Trophoblast cell (in vitro differentiated cells and primary cell): ENCODE measurements around the gene ITPR1.

Source experiments
- DNase-seq, 2 donors: peaks; one replicate each; pipeline ENCODE4 v3.0.0-alpha.2; 2016
- H2AFZ ChIP-seq: 2 replicates; pipeline ENCODE4 v1.6.1; 2013; ENCODE audit warnings: low read length, moderate library complexity, mild to moderate bottlenecking; ENCODE audit not compliant: insufficient read depth, poor library complexity
- H2AK5ac ChIP-seq: 2 replicates; pipeline ENCODE4 v1.6.1; 2013; ENCODE audit warnings: mild to moderate bottlenecking, low read length
- H2BK120ac ChIP-seq: 2 replicates; pipeline ENCODE4 v1.6.1; 2013; ENCODE audit warnings: low read length, mild to moderate bottlenecking, moderate library complexity; ENCODE audit not compliant: insufficient read depth, poor library complexity
- H2BK12ac ChIP-seq: 2 replicates; pipeline ENCODE4 v1.6.1; 2013; ENCODE audit warnings: mild to moderate bottlenecking, low read length, moderate library complexity
- H2BK5ac ChIP-seq: 2 replicates; pipeline ENCODE4 v1.6.1; 2013; ENCODE audit warnings: low read length, low read depth, moderate library complexity, mild to moderate bottlenecking; ENCODE audit not compliant: poor library complexity
- H3K14ac ChIP-seq: 2 replicates; pipeline ENCODE4 v1.6.1; 2013; ENCODE audit warnings: mild to moderate bottlenecking, low read length
- H3K18ac ChIP-seq: 2 replicates; pipeline ENCODE4 v1.6.1; 2013; ENCODE audit warnings: mild to moderate bottlenecking, low read length
- H3K23ac ChIP-seq: 2 replicates; pipeline ENCODE4 v1.6.1; 2013; ENCODE audit warnings: low read length
- H3K27ac ChIP-seq: 2 replicates; pipeline ENCODE4 v1.5.1; 2013; ENCODE audit warnings: low read depth, mild to moderate bottlenecking, inconsistent platforms, low read length, moderate library complexity
- H3K27me3 ChIP-seq: 2 replicates; pipeline ENCODE4 v1.6.1; 2013; ENCODE audit warnings: inconsistent platforms, mild to moderate bottlenecking, low read length, moderate library complexity; ENCODE audit not compliant: insufficient read depth
- H3K36me3 ChIP-seq, 2 experiments: 1 replicate in 1 of 2; 2 replicates in 1 of 2; pipeline ENCODE4 v1.6.1; 2013; ENCODE audit warnings: low read length in 2 of 2, mild to moderate bottlenecking in 2 of 2, moderate library complexity in 1 of 2; ENCODE audit not compliant: insufficient read depth in 2 of 2, control insufficient read depth in 1 of 2
- H3K4ac ChIP-seq: 2 replicates; pipeline ENCODE4 v1.6.1; 2013; ENCODE audit warnings: low read depth, mild to moderate bottlenecking, low read length, moderate library complexity
- H3K4me1 ChIP-seq, 2 experiments: 1 replicate in 1 of 2; 2 replicates in 1 of 2; pipeline ENCODE4 v1.6.1; 2013; ENCODE audit warnings: low read length in 2 of 2, mild to moderate bottlenecking in 2 of 2, moderate library complexity in 1 of 2; ENCODE audit not compliant: insufficient read depth in 2 of 2, control insufficient read depth in 1 of 2
- H3K4me2 ChIP-seq: 2 replicates; pipeline ENCODE4 v1.6.1; 2013; ENCODE audit warnings: inconsistent platforms, mild to moderate bottlenecking, low read length, moderate library complexity
- H3K4me3 ChIP-seq: 2 replicates; pipeline ENCODE4 v1.5.1; 2013; ENCODE audit warnings: mild to moderate bottlenecking, low read depth, low read length, inconsistent platforms
- H3K79me1 ChIP-seq: one replicate; pipeline ENCODE4 v1.6.1; 2013; ENCODE audit warnings: low read length
- H3K79me2 ChIP-seq: 2 replicates; pipeline ENCODE4 v1.6.1; 2013; ENCODE audit warnings: low read length, mild to moderate bottlenecking; ENCODE audit not compliant: control insufficient read depth, insufficient read depth, poor library complexity
- H3K9ac ChIP-seq: 2 replicates; pipeline ENCODE4 v1.6.1; 2013; ENCODE audit warnings: mild to moderate bottlenecking, low read length
- H3K9me3 ChIP-seq: 2 replicates; pipeline ENCODE4 v1.6.1; 2013; ENCODE audit warnings: low read depth, mild to moderate bottlenecking, control low read depth, inconsistent platforms, low read length; ENCODE audit not compliant: insufficient read depth
- H4K12ac ChIP-seq: 2 replicates; pipeline ENCODE4 v1.6.1; 2013; ENCODE audit warnings: low read depth, mild to moderate bottlenecking, low read length, moderate library complexity
- H4K8ac ChIP-seq: 2 replicates; pipeline ENCODE4 v1.6.1; 2013; ENCODE audit warnings: low read depth, mild to moderate bottlenecking, low read length, moderate library complexity
- H4K91ac ChIP-seq: one replicate; pipeline ENCODE4 v1.6.1; 2013; ENCODE audit warnings: low read depth, mild to moderate bottlenecking, low read length, moderate library complexity
- WGBS: extraction: QIAGEN DNeasy Blood & Tissue Kit; methylation state at CpG from one replicate; pipeline ENCODE4 v1.1.7; 2013; ENCODE audit warnings: missing lambda C conversion rate; ENCODE audit not compliant: insufficient read length, insufficient coverage; ENCODE audit errors: extremely low coverage; 5-methylcytosine and 5-hydroxymethylcytosine counted together

ITPR1 gene

DNA sequence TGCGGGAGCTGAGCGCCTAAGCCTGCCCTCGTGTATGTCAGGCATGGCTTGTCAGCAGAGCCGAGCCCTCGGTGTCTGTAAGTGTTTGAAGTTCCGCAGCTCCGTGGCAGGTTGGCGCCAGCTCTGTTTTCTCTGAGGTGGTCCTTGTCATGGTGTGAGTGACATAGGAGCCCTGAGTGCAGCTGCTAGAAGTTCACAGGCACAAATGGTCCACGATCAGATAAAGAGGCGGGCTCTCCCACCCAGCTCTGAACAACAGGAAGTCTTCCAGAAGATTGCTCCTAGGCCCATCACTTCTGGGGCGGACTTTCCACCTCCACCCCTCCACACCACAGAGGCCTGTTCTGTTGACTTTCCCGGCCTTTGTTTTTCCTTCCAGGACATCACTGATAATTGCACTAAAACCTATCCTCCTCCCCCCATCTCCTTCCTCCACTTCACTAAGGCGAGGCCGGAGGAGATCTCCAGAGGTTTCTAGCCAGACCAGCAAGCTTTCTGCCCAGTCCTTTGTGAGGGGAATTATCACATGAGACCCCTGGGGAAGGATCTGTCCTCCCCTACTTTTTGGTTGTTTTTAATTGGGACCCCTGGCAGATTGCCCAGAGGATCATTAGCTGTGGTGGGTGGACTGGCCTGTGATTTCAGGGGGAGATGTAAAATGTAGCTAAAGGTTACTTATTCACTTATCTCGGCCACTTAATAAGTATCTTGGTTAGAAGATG is 19.9 kb downstream of the ITPR1 start:
- no peaks in the 10 kb centered on the region for H3K9me3 ChIP-seq
- H3K27me3 ChIP-seq = no peaks in the 10 kb centered on the region
- no peak overlapping the region for H4K8ac ChIP-seq
- H4K12ac ChIP-seq = no peak overlapping the region
- H3K9ac ChIP-seq = no peak overlapping the region
- H3K79me1 ChIP-seq = no peaks in the 10 kb centered on the region
- H3K4me2 ChIP-seq = no peak overlapping the region
- no peak overlapping the region for H3K14ac ChIP-seq
- no peak overlapping the region for H3K18ac ChIP-seq
- no peak overlapping the region for H3K4me3 ChIP-seq
- H3K27ac ChIP-seq = no peak overlapping the region
- no peaks in the 10 kb centered on the region for H3K4me1 ChIP-seq
- DNase-seq = no peak
- H2AK5ac ChIP-seq = no peak overlapping the region
- no peak overlapping the region for H2BK5ac ChIP-seq
- no peak overlapping the region for H2BK120ac ChIP-seq
- no peak overlapping the region for H2AFZ ChIP-seq
- no peaks in the 10 kb centered on the region for H3K36me3 ChIP-seq
- no peak overlapping the region for H3K23ac ChIP-seq
- no peak overlapping the region for H4K91ac ChIP-seq
- no peak overlapping the region for H3K4ac ChIP-seq
- no CpG with 5 or more reads among the region's 15 CpGs for WGBS
- no peak overlapping the region for H2BK12ac ChIP-seq
- H3K79me2 ChIP-seq = no peaks in the 10 kb centered on the region

GRCh38 chr3:4514321-4514720 is 21.2 kb downstream of the ITPR1 start:
- no CpG with 5 or more reads among the region's 5 CpGs for WGBS
- Histone ChIP-seq H3K79me2 (no peaks in the 10 kb centered on the region), H4K91ac (no peak overlapping the region), H4K8ac (no peak overlapping the region), H2BK12ac (no peak overlapping the region), H2BK120ac (no peak overlapping the region), H3K4me3 (no peak overlapping the region), H3K4me1 (no peaks in the 10 kb centered on the region), H3K14ac (no peak overlapping the region), H3K9me3 (no peaks in the 10 kb centered on the region), H3K27me3 (no peaks in the 10 kb centered on the region), H3K9ac (no peak overlapping the region), H2AFZ (no peak overlapping the region), H3K18ac (no peak overlapping the region), H2AK5ac (no peak overlapping the region), H3K79me1 (no peaks in the 10 kb centered on the region), H4K12ac (no peak overlapping the region), H3K27ac (no peak overlapping the region), H3K23ac (no peak overlapping the region), H3K4ac (no peak overlapping the region), H2BK5ac (no peak overlapping the region), H3K36me3 (no peaks in the 10 kb centered on the region), H3K4me2 (no peak overlapping the region)
- DNase-seq = no peak

DNA sequence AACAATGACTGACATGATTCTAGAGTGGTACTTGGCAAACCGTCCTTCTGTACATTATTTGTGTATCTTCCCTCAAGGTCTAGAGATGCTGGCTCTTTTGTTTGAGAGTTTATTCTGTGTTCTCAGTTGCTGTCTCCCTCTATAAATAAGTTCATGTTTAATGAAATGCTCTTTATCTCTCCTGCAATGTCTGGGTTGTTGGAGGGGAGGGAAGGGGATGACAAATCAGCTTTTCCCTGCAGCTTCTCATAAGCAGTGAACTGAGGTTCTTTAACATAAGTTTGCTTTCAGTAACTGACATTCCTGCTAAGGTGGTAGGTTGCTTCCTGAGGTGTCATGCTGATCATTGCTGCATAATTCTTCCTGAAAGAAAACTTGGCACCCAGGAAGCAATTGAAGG is 21.8 kb downstream of the ITPR1 start:
- H3K14ac ChIP-seq = no peak overlapping the region
- H3K4me1 ChIP-seq = no peaks in the 10 kb centered on the region
- no peak overlapping the region for H3K18ac ChIP-seq
- WGBS = no CpG with 5 or more reads among the region's 1 CpG
- H4K12ac ChIP-seq = no peak overlapping the region
- H2BK5ac ChIP-seq = no peak overlapping the region
- H3K23ac ChIP-seq = no peak overlapping the region
- H3K9ac ChIP-seq = no peak overlapping the region
- H3K36me3 ChIP-seq = no peaks in the 10 kb centered on the region
- H3K4me2 ChIP-seq = no peak overlapping the region
- H3K4me3 ChIP-seq = no peak overlapping the region
- no peak overlapping the region for H2BK12ac ChIP-seq
- H2AFZ ChIP-seq = no peak overlapping the region
- no peak overlapping the region for H2AK5ac ChIP-seq
- H3K4ac ChIP-seq = no peak overlapping the region
- no peak overlapping the region for H3K27ac ChIP-seq
- no peaks in the 10 kb centered on the region for H3K9me3 ChIP-seq
- H4K91ac ChIP-seq = no peak overlapping the region
- no peaks in the 10 kb centered on the region for H3K27me3 ChIP-seq
- H2BK120ac ChIP-seq = no peak overlapping the region
- H3K79me2 ChIP-seq = no peaks in the 10 kb centered on the region
- H3K79me1 ChIP-seq = no peaks in the 10 kb centered on the region
- DNase-seq = no peak
- H4K8ac ChIP-seq = no peak overlapping the region

DNA sequence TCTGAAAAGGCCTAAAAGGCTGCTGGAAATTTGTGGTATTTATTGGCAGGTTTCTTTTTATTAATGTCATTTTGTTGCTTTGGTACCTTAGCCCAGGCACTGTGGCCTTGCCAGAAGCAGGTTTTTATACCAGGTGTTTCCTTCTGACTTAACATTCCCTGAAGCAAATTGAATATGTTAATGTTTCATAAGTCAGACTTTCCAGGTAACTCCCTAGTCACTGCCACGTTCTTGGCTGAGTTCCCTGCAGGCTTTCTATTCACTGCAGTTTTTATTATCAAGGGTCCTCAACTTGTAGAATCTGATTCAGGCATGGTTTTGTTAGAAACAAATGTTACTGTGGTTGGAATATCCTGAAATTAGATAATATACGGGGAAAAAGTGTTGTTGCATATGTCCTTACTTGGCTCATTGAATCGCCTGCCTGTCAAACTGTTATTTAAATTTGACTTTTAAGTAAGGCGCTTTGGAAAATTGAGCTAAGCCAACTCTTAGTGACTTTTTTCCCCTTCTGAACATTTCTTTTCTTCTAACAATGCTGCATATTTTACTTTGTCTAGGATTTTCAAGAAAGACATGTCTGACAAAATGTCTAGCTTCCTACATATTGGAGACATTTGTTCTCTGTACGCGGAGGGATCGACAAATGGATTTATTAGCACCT is 22.9 kb downstream of the ITPR1 start:
- Histone ChIP-seq H2BK120ac (no peak overlapping the region), H3K4me1 (no peaks in the 10 kb centered on the region), H3K9ac (no peak overlapping the region), H3K18ac (no peak overlapping the region), H4K8ac (no peak overlapping the region), H3K9me3 (no peaks in the 10 kb centered on the region), H3K79me2 (no peaks in the 10 kb centered on the region), H3K27me3 (no peaks in the 10 kb centered on the region), H2BK12ac (no peak overlapping the region), H3K4ac (no peak overlapping the region), H3K27ac (no peak overlapping the region), H2AFZ (no peak overlapping the region), H3K4me2 (no peak overlapping the region), H3K36me3 (no peaks in the 10 kb centered on the region), H4K91ac (no peak overlapping the region), H4K12ac (no peak overlapping the region), H3K4me3 (no peak overlapping the region), H3K79me1 (no peaks in the 10 kb centered on the region), H3K23ac (no peak overlapping the region), H2AK5ac (no peak overlapping the region), H2BK5ac (no peak overlapping the region), H3K14ac (no peak overlapping the region)
- DNase-seq = no peak
- no CpG with 5 or more reads among the region's 7 CpGs for WGBS
